ENCODE results near the gene EP400.

EP400 gene

GRCh38 chr12:132116709-132117557 lies 167.2 kb downstream of the EP400 start:
- no peak for DNase-seq (ENCODE audit: low read depth, low spot score)

DNA sequence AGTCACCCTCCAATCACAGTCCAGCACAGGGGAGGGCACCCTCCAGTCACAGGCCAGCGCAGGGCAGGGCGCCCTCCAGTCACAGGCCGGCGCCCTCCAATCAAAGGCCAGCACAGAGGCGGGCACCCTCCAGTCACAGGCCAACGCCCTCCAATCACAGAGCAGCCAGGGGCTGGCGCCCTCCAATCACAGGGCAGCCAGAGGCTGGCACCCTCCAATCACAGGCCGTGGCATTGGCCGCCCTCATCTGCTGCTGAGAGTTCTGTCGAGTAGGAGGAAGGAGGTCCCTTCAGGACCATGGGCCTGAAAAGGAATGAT lies 167.8 kb downstream of the EP400 start:
- DNase-seq (ENCODE audit: low read depth, low spot score), result no peak

DNA sequence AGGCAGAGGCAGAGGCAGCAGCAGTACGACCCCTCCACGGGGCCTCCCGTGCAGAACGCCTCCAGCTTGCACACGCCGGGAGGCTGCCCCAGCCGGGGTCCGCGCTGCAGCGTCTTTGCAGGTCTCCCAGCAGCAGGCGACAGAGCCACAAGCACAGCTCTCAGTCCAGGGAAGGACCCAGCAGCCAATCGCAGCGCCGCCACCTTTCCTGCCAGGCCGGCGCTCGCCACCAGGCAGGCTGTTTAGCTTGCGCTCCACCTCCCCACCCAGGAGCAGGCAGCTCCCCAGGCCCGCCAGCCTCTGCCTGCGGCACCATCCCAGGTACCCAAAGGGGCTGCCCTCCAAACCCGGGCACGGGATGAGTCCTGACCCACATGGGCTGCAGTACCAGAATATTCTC lies 169.1 kb downstream of the EP400 start:
- no peak for DNase-seq (ENCODE audit: low read depth, low spot score)

- no peak for DNase-seq (ENCODE audit: low read depth, low spot score)
These were observed 171.5 kb downstream of the EP400 start for GRCh38 chr12:132121283-132121682.

- no peak for DNase-seq (ENCODE audit: low read depth, low spot score)
These were observed 174.4 kb downstream of the EP400 start for GRCh38 chr12:132123970-132124765.

- no peak for DNase-seq (ENCODE audit: low read depth, low spot score)
These were observed 175.2 kb downstream of the EP400 start for GRCh38 chr12:132124766-132125425.

GRCh38 chr12:132125736-132126135 lies 176.0 kb downstream of the EP400 start:
- DNase-seq (ENCODE audit: low read depth, low spot score), result no peak

- no peak for DNase-seq (ENCODE audit: low read depth, low spot score)
These were observed 177.3 kb downstream of the EP400 start for GRCh38 chr12:132127041-132127440.

GRCh38 chr12:132129007-132129406 lies 179.3 kb downstream of the EP400 start:
- DNase-seq (ENCODE audit: low read depth, low spot score), result no peak

GRCh38 chr12:132130690-132131089 lies 180.9 kb downstream of the EP400 start:
- no peak for DNase-seq (ENCODE audit: low read depth, low spot score)
